NK-92 (cell line): ENCODE data around the gene GIMAP8.
"Not testable (repeated sequence)": the region's sequence is repeated elsewhere in the genome, so short reads cannot be mapped to it uniquely, and the experiment has no call there.

Experiments used
- DNase-seq: peaks from one replicate; lab custom pipeline; 2025; ENCODE audit not compliant: unreplicated experiment; lab: John Stamatoyannopoulos, UW

The GIMAP8 gene

GRCh38 chr7:150507947-150508602, 57.6 kb downstream of the GIMAP8 start:
- no peak for DNase-seq

- DNase-seq, result no peak
Measured at GRCh38 chr7:150511048-150511447, 60.6 kb downstream of the GIMAP8 start.

- no peak for DNase-seq
Measured at GRCh38 chr7:150513758-150514157, 63.3 kb downstream of the GIMAP8 start.

GRCh38 chr7:150514748-150515222, 64.4 kb downstream of the GIMAP8 start, which contains the start of gene GIMAP7:
Gene GIMAP7 (plus strand): TSS chr7:150514872. CDS start chr7:150519975, 5,103 bp downstream.
- DNase-seq, result no peak

- DNase-seq, result no peak
Measured at GRCh38 chr7:150515248-150516147, 65.1 kb downstream of the GIMAP8 start.

- DNase-seq, result no peak
Measured at GRCh38 chr7:150516956-150517745, 66.7 kb downstream of the GIMAP8 start.

GRCh38 chr7:150519310-150519709, 68.9 kb downstream of the GIMAP8 start:
- no peak for DNase-seq

GRCh38 chr7:150520145-150520544, 69.7 kb downstream of the GIMAP8 start:
- DNase-seq, result no peak

- not testable (repeated sequence) for DNase-seq
Measured at GRCh38 chr7:150522931-150523330, 72.5 kb downstream of the GIMAP8 start.

- no peak for DNase-seq
Measured at GRCh38 chr7:150524018-150524417, 73.6 kb downstream of the GIMAP8 start.
